HUES48 (cell line): ENCODE results near the gene CNTN5.
"Not testable (repeated sequence)": the region's sequence is repeated elsewhere in the genome, so short reads cannot be mapped to it uniquely, and the experiment has no call there.

Experiments
- H3K27ac ChIP-seq: one replicate; pipeline ENCODE4 v1.7.0; 2013; ENCODE audit warnings: low read depth, low read length, inconsistent platforms
- H3K27me3 ChIP-seq: 2 replicates; pipeline ENCODE4 v1.6.1; 2013; ENCODE audit warnings: mild to moderate bottlenecking, low read length; ENCODE audit not compliant: control insufficient read depth, insufficient read depth
- H3K36me3 ChIP-seq: 2 replicates; pipeline ENCODE4 v1.6.1; 2013; ENCODE audit warnings: low read length; ENCODE audit not compliant: control insufficient read depth, insufficient read depth
- H3K4me1 ChIP-seq: 2 replicates; pipeline ENCODE4 v1.6.1; 2013; ENCODE audit warnings: mild to moderate bottlenecking, low read length; ENCODE audit not compliant: control insufficient read depth, insufficient read depth
- H3K4me3 ChIP-seq: 2 replicates; pipeline ENCODE4 v1.5.1; 2013; ENCODE audit warnings: mild to moderate bottlenecking, low read depth, low read length
- H3K9ac ChIP-seq: 2 replicates; pipeline ENCODE4 v1.6.1; 2013; ENCODE audit warnings: mild to moderate bottlenecking, low read depth, low read length, moderate library complexity
- H3K9me3 ChIP-seq: 2 replicates; pipeline ENCODE4 v1.6.1; 2013; ENCODE audit warnings: low read length; ENCODE audit not compliant: control insufficient read depth, insufficient read depth

CNTN5 gene

GRCh38 chr11:99814021-99814420 lies 793.3 kb downstream of the CNTN5 start:
- Histone ChIP-seq H3K4me3 (no peak overlapping the region), H3K4me1 (peaks cover 3% of the 10 kb centered on the region; the same call in 1 of the 2 replicates), H3K27ac (no peak overlapping the region), H3K36me3 (no peaks in the 10 kb centered on the region), H3K27me3 (no peaks in the 10 kb centered on the region), H3K9ac (no peak overlapping the region), H3K9me3 (no peaks in the 10 kb centered on the region)

GRCh38 chr11:99814738-99815137 lies 794.0 kb downstream of the CNTN5 start:
- H3K27me3 ChIP-seq, result no peaks in the 10 kb centered on the region
- H3K36me3 ChIP-seq, result no peaks in the 10 kb centered on the region
- no peaks in the 10 kb centered on the region for H3K9me3 ChIP-seq
- H3K27ac ChIP-seq, result no peak overlapping the region
- peaks cover 3% of the 10 kb centered on the region; the same call in 1 of the 2 replicates for H3K4me1 ChIP-seq
- no peak overlapping the region for H3K4me3 ChIP-seq
- H3K9ac ChIP-seq, result no peak overlapping the region

- no peak overlapping the region for H3K4me3 ChIP-seq
- H3K36me3 ChIP-seq, result no peaks in the 10 kb centered on the region
- H3K9ac ChIP-seq, result no peak overlapping the region
- no peaks in the 10 kb centered on the region for H3K9me3 ChIP-seq
- peaks cover 3% of the 10 kb centered on the region; the same call in 1 of the 2 replicates for H3K4me1 ChIP-seq
- H3K27ac ChIP-seq, result no peak overlapping the region
- no peaks in the 10 kb centered on the region for H3K27me3 ChIP-seq
These were observed 798.2 kb downstream of the CNTN5 start for GRCh38 chr11:99818991-99819390.

GRCh38 chr11:99822846-99823565 lies 802.3 kb downstream of the CNTN5 start:
- no peak overlapping the region for H3K4me3 ChIP-seq
- H3K9ac ChIP-seq, result no peak overlapping the region
- no peaks in the 10 kb centered on the region for H3K36me3 ChIP-seq
- H3K9me3 ChIP-seq, result no peaks in the 10 kb centered on the region
- no peaks in the 10 kb centered on the region for H3K27me3 ChIP-seq
- H3K4me1 ChIP-seq, result no peaks in the 10 kb centered on the region
- no peak overlapping the region for H3K27ac ChIP-seq

- not testable (repeated sequence) for H3K9ac ChIP-seq, H3K4me1 ChIP-seq
These were observed 816.0 kb downstream of the CNTN5 start for GRCh38 chr11:99836739-99837138.

GRCh38 chr11:99841885-99842284 lies 821.1 kb downstream of the CNTN5 start:
- H3K27me3 ChIP-seq, result no peaks in the 10 kb centered on the region
- no peak overlapping the region for H3K27ac ChIP-seq
- no peaks in the 10 kb centered on the region for H3K9me3 ChIP-seq
- H3K4me3 ChIP-seq, result no peak overlapping the region
- no peak overlapping the region for H3K9ac ChIP-seq
- H3K4me1 ChIP-seq, result no peaks in the 10 kb centered on the region
- H3K36me3 ChIP-seq, result no peaks in the 10 kb centered on the region

More at GRCh38 chr11:99836739-99837138, 816.0 kb downstream of the CNTN5 start:
- not testable (repeated sequence) for H3K4me3 ChIP-seq, H3K9me3 ChIP-seq, H3K27me3 ChIP-seq, H3K36me3 ChIP-seq, H3K27ac ChIP-seq

- Histone ChIP-seq H3K4me1 (peaks cover 14% of the 10 kb centered on the region; the same call in 1 of the 2 replicates), H3K27ac (no peak overlapping the region), H3K9ac (no peak overlapping the region), H3K4me3 (no peak overlapping the region), H3K36me3 (no peaks in the 10 kb centered on the region), H3K9me3 (no peaks in the 10 kb centered on the region), H3K27me3 (no peaks in the 10 kb centered on the region)
These were observed 845.2 kb downstream of the CNTN5 start for GRCh38 chr11:99865951-99866350.

GRCh38 chr11:99881610-99882009 lies 860.9 kb downstream of the CNTN5 start:
- Histone ChIP-seq H3K9me3 (no peaks in the 10 kb centered on the region), H3K36me3 (no peaks in the 10 kb centered on the region)

GRCh38 chr11:99884750-99885149 lies 864.0 kb downstream of the CNTN5 start:
- no peak overlapping the region for H3K4me3 ChIP-seq
- H3K9ac ChIP-seq, result no peak overlapping the region
- no peak overlapping the region for H3K27ac ChIP-seq
- H3K9me3 ChIP-seq, result no peaks in the 10 kb centered on the region
- no peaks in the 10 kb centered on the region for H3K4me1 ChIP-seq
- H3K36me3 ChIP-seq, result no peaks in the 10 kb centered on the region
- no peaks in the 10 kb centered on the region for H3K27me3 ChIP-seq

More at GRCh38 chr11:99881610-99882009, 860.9 kb downstream of the CNTN5 start:
- Histone ChIP-seq H3K4me3 (no peak overlapping the region), H3K27ac (no peak overlapping the region), H3K27me3 (no peaks in the 10 kb centered on the region), H3K9ac (no peak overlapping the region), H3K4me1 (no peaks in the 10 kb centered on the region)

GRCh38 chr11:99887481-99887880 lies 866.7 kb downstream of the CNTN5 start:
- Histone ChIP-seq H3K27me3 (no peaks in the 10 kb centered on the region), H3K9ac (no peak overlapping the region), H3K4me1 (no peaks in the 10 kb centered on the region), H3K9me3 (no peaks in the 10 kb centered on the region), H3K36me3 (no peaks in the 10 kb centered on the region), H3K27ac (no peak overlapping the region), H3K4me3 (no peak overlapping the region)

GRCh38 chr11:99893811-99894210 lies 873.1 kb downstream of the CNTN5 start:
- no peaks in the 10 kb centered on the region for H3K4me1 ChIP-seq
- no peak overlapping the region for H3K9ac ChIP-seq
- no peaks in the 10 kb centered on the region for H3K27me3 ChIP-seq
- no peaks in the 10 kb centered on the region for H3K36me3 ChIP-seq
- H3K9me3 ChIP-seq, result no peaks in the 10 kb centered on the region
- H3K27ac ChIP-seq, result no peak overlapping the region
- H3K4me3 ChIP-seq, result no peak overlapping the region
